VCaP (cell line): ENCODE results near the gene VARS1.

Experiments
- H3K27ac ChIP-seq: fragments of 450-650 bp; 2 replicates; pipeline ENCODE4 v1.5.1; 2017
- TF ChIP-seq, protein P1 (sequence below): fragments of 450-650 bp; conservative IDR thresholded peaks from 2 replicates; pipeline ENCODE4 v1.5.1; 2017; ENCODE audit warnings: mild to moderate bottlenecking, moderate library complexity

The VARS1 gene

DNA sequence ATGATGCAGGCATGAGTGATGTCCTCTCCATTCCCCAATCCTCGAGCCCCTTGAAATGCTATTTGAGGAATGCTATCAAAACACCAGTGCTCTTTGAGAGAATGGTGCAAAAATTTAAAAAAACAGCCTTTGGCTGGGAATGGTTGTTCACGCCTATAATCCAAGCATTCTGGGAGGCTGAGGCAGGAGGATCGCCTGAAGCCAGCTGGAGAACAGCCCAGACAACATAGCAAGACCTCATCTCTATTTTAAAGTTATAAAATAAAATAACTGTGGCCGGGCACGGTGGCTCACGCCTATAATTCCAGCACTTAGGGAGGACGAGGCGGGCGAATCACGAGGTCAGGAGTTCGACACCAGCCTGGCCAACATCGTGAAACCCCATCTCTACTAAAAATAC lies 4.2 kb upstream of the VARS1 start:
- TF ChIP-seq, protein P1, sequence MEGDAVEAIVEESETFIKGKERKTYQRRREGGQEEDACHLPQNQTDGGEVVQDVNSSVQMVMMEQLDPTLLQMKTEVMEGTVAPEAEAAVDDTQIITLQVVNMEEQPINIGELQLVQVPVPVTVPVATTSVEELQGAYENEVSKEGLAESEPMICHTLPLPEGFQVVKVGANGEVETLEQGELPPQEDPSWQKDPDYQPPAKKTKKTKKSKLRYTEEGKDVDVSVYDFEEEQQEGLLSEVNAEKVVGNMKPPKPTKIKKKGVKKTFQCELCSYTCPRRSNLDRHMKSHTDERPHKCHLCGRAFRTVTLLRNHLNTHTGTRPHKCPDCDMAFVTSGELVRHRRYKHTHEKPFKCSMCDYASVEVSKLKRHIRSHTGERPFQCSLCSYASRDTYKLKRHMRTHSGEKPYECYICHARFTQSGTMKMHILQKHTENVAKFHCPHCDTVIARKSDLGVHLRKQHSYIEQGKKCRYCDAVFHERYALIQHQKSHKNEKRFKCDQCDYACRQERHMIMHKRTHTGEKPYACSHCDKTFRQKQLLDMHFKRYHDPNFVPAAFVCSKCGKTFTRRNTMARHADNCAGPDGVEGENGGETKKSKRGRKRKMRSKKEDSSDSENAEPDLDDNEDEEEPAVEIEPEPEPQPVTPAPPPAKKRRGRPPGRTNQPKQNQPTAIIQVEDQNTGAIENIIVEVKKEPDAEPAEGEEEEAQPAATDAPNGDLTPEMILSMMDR, result no peak
- no peak overlapping the region for H3K27ac ChIP-seq

DNA sequence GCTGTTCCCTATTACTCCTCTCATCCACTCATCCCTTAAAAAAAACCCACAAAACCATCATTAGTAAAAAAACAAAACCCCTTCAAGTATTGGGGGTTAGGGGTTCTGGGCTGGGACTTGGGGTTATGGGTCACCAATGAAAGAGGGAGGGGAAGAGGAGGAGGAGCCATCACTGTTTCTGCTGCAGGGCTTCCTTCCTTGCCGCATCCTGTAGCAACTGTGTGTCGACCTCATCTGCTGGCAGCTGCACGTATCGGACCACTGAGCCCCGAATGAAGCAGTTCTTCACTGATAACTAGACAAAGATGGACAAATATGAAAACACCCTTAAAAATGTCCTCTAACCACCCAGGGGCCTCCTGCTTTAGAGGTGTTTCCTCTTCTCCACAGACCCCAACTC lies 2.0 kb upstream of the VARS1 start:
- TF ChIP-seq, protein P1, result no peak
- no peak overlapping the region for H3K27ac ChIP-seq

DNA sequence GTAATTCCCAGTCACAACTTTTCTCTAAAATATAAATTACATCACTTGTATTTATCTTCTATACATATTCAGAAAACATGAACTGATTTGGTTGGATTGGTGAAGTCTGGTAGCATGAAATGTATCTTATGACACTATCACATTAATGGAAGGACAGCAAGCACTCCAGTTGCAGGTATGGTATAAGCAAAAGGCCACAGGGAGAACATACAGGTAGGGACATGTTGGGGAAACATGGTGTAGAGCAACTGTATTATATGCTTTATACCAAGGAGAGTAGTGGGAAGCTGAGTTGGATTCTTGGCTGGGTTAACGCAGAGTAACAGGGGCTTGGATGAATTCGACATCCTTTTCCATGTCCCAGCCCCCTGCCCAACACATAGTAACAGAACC lies 1.4 kb upstream of the VARS1 start:
- H3K27ac ChIP-seq, result no peak overlapping the region

DNA sequence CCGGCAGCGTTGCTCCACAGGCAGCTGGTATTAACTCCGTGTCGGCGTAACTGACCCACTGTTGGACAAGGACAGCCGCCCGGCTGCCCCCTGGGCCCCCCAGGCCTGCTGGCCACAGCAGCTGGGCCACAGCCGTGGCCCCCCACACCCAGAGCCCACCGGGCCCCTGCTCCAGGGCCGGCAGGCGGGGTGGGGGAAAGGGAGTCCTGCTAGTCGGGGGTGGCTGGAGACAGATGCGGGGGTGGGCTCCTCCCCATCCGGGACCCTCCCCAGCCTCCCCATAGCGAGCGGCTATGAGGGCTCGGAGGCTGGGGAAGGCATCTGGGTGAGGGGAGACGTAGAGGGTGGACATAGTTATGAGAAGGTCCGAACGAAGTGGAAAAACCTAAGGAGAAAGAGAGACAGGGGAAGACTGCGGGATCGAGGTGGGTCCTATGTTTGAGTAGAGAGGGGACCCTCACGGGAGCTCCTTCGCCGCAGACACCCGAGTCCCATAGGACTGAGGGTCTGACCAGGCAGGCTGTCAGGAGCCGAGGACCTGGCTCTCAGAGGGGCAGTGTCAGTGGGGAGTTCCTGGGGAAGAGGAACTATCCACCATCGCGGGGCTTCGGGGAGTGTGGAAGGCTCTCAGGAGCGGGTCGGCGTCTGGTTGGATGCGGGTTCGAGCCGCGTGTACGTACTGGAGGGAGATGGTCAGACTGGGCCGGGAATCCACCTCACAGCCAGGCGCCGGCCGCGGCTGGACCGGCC lies 511 bp downstream of the VARS1 start:
- TF ChIP-seq, protein P1, result no peak
- H3K27ac ChIP-seq, result peak overlapping the region; percentile 96

More for the DNA sequence above, 1.4 kb upstream of the VARS1 start:
- TF ChIP-seq, protein P1, result no peak

DNA sequence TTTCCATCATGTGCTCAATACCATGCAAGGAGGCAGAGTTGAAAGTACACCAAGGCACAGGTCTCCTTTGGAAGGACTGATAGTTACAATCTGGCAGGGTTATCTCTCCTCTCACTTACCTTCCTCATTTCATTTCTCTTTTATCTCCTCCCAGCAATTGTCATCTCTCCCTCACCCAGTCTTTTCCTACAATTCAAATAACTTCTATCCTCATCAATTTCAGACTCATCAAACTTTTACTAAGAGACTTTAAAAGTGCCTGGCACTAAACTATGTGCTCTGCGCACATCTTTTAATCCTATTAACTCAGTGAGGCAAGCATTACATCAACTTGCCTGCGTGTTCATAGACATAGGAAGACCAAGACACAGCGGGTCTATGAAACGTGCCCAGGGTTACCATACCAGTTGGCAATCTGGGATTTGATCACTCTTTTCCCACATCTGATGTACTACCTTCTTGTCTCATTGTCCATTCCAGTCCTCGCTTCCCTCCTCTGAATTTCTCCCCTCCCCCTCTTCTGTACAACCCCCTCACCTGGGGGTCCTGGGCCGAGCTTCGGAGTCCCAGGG lies 1.2 kb downstream of the VARS1 start:
- TF ChIP-seq, protein P1, result no peak
- peak overlapping the region; percentile 96 for H3K27ac ChIP-seq

DNA sequence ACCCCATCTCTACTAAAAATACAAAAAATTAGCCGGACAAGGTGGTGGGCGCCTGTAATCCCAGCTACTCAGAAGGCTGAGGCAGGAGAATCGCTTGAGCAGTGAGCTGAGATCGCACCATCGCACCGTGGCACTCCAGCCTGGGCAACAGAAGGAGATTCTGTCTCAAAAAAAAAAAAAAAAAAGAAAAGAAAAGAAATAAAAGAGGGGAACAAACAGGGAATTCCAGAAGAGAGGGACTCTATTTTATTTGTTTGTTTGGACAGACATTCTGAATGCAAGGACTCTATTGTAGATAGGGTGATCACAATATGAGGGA lies 1.7 kb downstream of the VARS1 start:
- peak overlapping the region; percentile 96 for H3K27ac ChIP-seq

DNA sequence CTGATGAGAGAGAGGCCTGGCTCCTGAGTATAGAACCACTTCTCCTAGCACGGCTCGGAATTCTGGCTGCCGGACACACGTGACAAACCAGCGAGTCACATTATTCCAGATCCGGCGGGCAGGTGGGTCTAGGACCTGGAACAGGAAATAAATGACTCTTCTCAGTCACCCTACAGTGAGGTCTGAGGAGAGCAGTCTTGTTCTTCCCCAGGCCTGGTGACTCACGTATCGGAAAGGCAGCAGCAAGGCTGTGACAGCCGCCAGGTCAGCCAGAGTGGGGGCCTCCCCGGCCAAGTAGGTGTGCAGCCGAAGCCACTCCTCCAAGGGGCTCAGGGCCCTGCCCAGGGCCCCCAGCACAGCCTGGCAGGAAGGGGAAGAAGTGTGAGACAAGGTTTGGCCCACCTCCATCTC lies 2.8 kb downstream of the VARS1 start:
- H3K27ac ChIP-seq, result peak overlapping the region; percentile 96; the same call in 1 of the 2 replicates
- TF ChIP-seq, protein P1, result no peak

DNA sequence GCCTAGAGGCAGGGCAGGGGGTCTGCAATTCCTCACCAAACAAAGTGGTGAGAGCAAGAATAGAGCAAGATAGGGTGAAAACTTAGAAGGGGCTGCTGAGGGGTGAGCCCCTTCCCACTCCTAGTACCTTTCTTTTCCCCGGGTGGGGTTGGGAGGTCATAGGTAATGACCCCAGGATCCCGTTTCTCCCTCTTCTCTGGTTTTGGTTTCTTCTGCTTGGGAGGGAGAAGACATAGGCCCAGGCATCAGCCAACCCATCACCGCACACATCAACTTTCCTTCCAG lies 3.5 kb downstream of the VARS1 start:
- no peak overlapping the region for H3K27ac ChIP-seq
- TF ChIP-seq, protein P1, result no peak
